HCT116 (cell line): ENCODE measurements around the gene KLF2. TPM values are rescaled to one million over a fixed set of nuclear protein-coding genes. Genes with fewer than 3 reads are reported as not detected.

ENCODE experiments used
- ATAC-seq: fragments of 200-7000 bp; cut with Tn5 transposase; 2 replicates; pipeline ENCODE4 v1.9.1; 2020; ENCODE audit warnings: mild to moderate bottlenecking, moderate library complexity
- BruUV-seq: library from RNA; stranded (reverse); fragments of 400-500 nt; replicated peaks from 2 replicates; lab custom pipeline; 2021; lab: Mats Ljungman, UMichigan
- CTCF ChIA-PET: fragments of 300-600 bp; sonication (Branson Sonifier 250); formaldehyde crosslinking; loops from one replicate; lab custom pipeline; 2021; ENCODE audit warnings: antibody characterized with exemption; lab: Charles Lee
- POLR2A ChIA-PET: fragments of 300-600, 350-600 bp; sonication (Branson Sonifier 250); formaldehyde crosslinking; loops from one replicate; lab custom pipeline; 2021; ENCODE audit warnings: antibody characterized with exemption; lab: Charles Lee
- RAD21 ChIA-PET, 2 experiments: fragments of 300-600 bp; sonication (Branson Sonifier 250); formaldehyde crosslinking; loops; one replicate each; lab custom pipeline; 2023; ENCODE audit warnings: low total read pairs in 2 of 2; ENCODE audit not compliant: uncharacterized antibody in 2 of 2, unreplicated experiment in 2 of 2, low non-redundant PET in 1 of 2; lab: Charles Lee
- DNase-seq: peaks from one replicate; pipeline ENCODE4 v3.0.0-alpha.2; 2010; ENCODE audit warnings: low read depth, low spot score
- H2AFZ ChIP-seq: fragments of 200-600 bp; shearing (Covaris generic), sonication (generic); 2 replicates; pipeline ENCODE4 v1.6.1; 2017; ENCODE audit warnings: low read depth, mixed run types, mixed read lengths, antibody characterized with exemption, low read length; ENCODE audit not compliant: poor library complexity, severe bottlenecking
- H3K27ac ChIP-seq: 2 replicates; pipeline ENCODE4 v1.5.1; 2012; ENCODE audit warnings: low read depth, low read length
- H3K27me3 ChIP-seq: fragments of 200-600 bp; sonication (generic); 2 replicates; pipeline ENCODE4 v1.6.1; 2016; ENCODE audit warnings: mixed run types, low read length, mixed read lengths; ENCODE audit not compliant: insufficient read depth
- H3K36me3 ChIP-seq, 2 experiments: fragments of 200-500 bp in 1 of 2; fragments of 200-600 bp in 1 of 2; sonication (Bioruptor generic) in 1 of 2; sonication (generic) in 1 of 2; 2 replicates each; pipeline versions ENCODE4 v1.5.1 to v1.6.1; 2014 to 2016; ENCODE audit warnings: low read length in 2 of 2, inconsistent platforms in 1 of 2, mixed read lengths in 1 of 2, mixed run types in 1 of 2; ENCODE audit not compliant: insufficient read depth in 2 of 2, control insufficient read depth in 1 of 2
- H3K4me1 ChIP-seq, 2 experiments: fragments of 200-600 bp in 1 of 2; sonication (generic) in 1 of 2; 2 replicates each; pipeline versions ENCODE4 v1.5.1 to v1.6.1; 2012 to 2017; ENCODE audit warnings: low read length in 2 of 2, inconsistent platforms in 1 of 2, mild to moderate bottlenecking in 1 of 2, mixed read lengths in 1 of 2, mixed run types in 1 of 2, moderate library complexity in 1 of 2; ENCODE audit not compliant: insufficient read depth in 2 of 2, control insufficient read depth in 1 of 2
- H3K4me2 ChIP-seq: fragments of 200-600 bp; sonication (generic); 2 replicates; pipeline ENCODE4 v1.6.1; 2017; ENCODE audit warnings: mixed run types, low read length, mixed read lengths
- H3K4me3 ChIP-seq, 2 experiments: fragments of 200-600 bp in 1 of 2; sonication (generic) in 1 of 2; replicated peaks in 1 of 2; 2 replicates each; pipeline ENCODE4 v1.5.1; 2011 to 2016; ENCODE audit warnings: low read length in 2 of 2, control low read depth in 1 of 2, low read depth in 1 of 2, mild to moderate bottlenecking in 1 of 2, mixed read lengths in 1 of 2, mixed run types in 1 of 2
- H3K79me2 ChIP-seq: fragments of 200-600 bp; sonication (generic); 2 replicates; pipeline ENCODE4 v1.6.1; 2017; ENCODE audit warnings: mild to moderate bottlenecking, mixed run types, low read length, moderate library complexity, mixed read lengths; ENCODE audit not compliant: insufficient read depth
- H3K9ac ChIP-seq: fragments of 200-600 bp; sonication (generic); 2 replicates; pipeline ENCODE4 v1.6.1; 2016; ENCODE audit warnings: low read length, mixed read lengths
- H3K9me2 ChIP-seq: fragments of 200-600 bp; sonication (generic), shearing (Covaris generic); 2 replicates; pipeline ENCODE4 v1.6.1; 2017; ENCODE audit warnings: mixed run types, mild to moderate bottlenecking, moderate library complexity; ENCODE audit not compliant: insufficient read depth
- H3K9me3 ChIP-seq, 2 experiments: fragments of 200-500 bp in 1 of 2; fragments of 200-600 bp in 1 of 2; sonication (Bioruptor generic) in 1 of 2; sonication (generic) in 1 of 2; 2 replicates each; pipeline ENCODE4 v1.6.1; 2014 to 2017; ENCODE audit warnings: low read length in 2 of 2, mixed read lengths in 2 of 2, inconsistent platforms in 1 of 2, low read depth in 1 of 2, mild to moderate bottlenecking in 1 of 2, mixed run types in 1 of 2, moderate library complexity in 1 of 2; ENCODE audit not compliant: control insufficient read depth in 1 of 2, insufficient read depth in 1 of 2
- H4K20me1 ChIP-seq: fragments of 200-600 bp; sonication (generic), shearing (Covaris generic); 2 replicates; pipeline ENCODE4 v1.6.1; 2017; ENCODE audit warnings: mixed run types, mild to moderate bottlenecking, moderate library complexity; ENCODE audit not compliant: insufficient read depth
- EZH2phosphoT487 ChIP-seq: fragments of 200-600 bp; IDR thresholded peaks from 2 replicates; pipeline ENCODE4 v1.6.1; 2018; ENCODE audit warnings: antibody characterized with exemption, borderline replicate concordance
- FOSL1 ChIP-seq: IDR thresholded peaks from 2 replicates; pipeline ENCODE4 v1.6.1; 2012; ENCODE audit warnings: low read depth
- POLR2AphosphoS5 ChIP-seq: IDR thresholded peaks from 2 replicates; pipeline ENCODE4 v1.6.1; 2011; ENCODE audit warnings: mild to moderate bottlenecking, low read depth, low read length, moderate library complexity
- intact Hi-C: fragments of 100-400 bp; cut with micrococcal nuclease; formaldehyde crosslinking; loops from 2 replicates; pipeline ENCODE4 v1.10.0; 2022
- total RNA-seq: library from RNA; stranded (reverse); gene quantifications from one replicate; pipeline ENCODE4 v1.2.1, GENCODE V29; 2021; ENCODE audit not compliant: unreplicated experiment
- TF ChIP-seq, protein P1 (sequence below): IDR thresholded peaks from 2 replicates; pipeline ENCODE4 v1.6.1; 2012
- TF ChIP-seq, protein P2 (sequence below): IDR thresholded peaks from 2 replicates; pipeline ENCODE4 v1.6.1; 2012
- TF ChIP-seq, protein P3 (sequence below): IDR thresholded peaks from 2 replicates; pipeline ENCODE4 v1.6.1; 2012; ENCODE audit warnings: low read depth

The KLF2 gene
- total RNA-seq, 1 experiment from 2014 or later, result 39.4 TPM

DNA sequence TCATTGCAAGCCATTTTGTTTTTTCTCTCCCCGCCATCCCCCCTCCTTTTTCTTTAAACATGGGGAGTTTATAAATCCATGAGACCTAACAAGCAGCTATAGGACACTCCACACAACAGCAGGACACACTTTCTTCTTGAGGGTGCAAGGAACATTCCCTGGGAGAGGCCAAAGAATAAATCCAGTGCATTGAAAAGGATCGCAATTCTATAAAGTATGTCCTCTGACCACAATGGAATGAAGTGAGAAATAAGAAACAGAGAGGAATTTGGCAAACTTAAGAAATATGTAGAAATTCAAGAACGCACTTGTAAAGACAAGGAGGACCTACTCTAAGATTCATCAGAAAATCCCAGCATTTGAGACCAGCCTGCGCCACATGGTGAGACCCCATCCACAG, 11.9 kb downstream of the KLF2 start:
- H3K27me3 ChIP-seq, result no peaks in the 10 kb centered on the region
- intact Hi-C loops, result no loop called here
- no peak for TF ChIP-seq EZH2phosphoT487
- TF ChIP-seq, protein P1, sequence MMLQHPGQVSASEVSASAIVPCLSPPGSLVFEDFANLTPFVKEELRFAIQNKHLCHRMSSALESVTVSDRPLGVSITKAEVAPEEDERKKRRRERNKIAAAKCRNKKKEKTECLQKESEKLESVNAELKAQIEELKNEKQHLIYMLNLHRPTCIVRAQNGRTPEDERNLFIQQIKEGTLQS, result no peak
- TF ChIP-seq FOSL1, result no peak
- TF ChIP-seq, protein P2, sequence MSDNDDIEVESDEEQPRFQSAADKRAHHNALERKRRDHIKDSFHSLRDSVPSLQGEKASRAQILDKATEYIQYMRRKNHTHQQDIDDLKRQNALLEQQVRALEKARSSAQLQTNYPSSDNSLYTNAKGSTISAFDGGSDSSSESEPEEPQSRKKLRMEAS, result no peak
- TF ChIP-seq, protein P3, sequence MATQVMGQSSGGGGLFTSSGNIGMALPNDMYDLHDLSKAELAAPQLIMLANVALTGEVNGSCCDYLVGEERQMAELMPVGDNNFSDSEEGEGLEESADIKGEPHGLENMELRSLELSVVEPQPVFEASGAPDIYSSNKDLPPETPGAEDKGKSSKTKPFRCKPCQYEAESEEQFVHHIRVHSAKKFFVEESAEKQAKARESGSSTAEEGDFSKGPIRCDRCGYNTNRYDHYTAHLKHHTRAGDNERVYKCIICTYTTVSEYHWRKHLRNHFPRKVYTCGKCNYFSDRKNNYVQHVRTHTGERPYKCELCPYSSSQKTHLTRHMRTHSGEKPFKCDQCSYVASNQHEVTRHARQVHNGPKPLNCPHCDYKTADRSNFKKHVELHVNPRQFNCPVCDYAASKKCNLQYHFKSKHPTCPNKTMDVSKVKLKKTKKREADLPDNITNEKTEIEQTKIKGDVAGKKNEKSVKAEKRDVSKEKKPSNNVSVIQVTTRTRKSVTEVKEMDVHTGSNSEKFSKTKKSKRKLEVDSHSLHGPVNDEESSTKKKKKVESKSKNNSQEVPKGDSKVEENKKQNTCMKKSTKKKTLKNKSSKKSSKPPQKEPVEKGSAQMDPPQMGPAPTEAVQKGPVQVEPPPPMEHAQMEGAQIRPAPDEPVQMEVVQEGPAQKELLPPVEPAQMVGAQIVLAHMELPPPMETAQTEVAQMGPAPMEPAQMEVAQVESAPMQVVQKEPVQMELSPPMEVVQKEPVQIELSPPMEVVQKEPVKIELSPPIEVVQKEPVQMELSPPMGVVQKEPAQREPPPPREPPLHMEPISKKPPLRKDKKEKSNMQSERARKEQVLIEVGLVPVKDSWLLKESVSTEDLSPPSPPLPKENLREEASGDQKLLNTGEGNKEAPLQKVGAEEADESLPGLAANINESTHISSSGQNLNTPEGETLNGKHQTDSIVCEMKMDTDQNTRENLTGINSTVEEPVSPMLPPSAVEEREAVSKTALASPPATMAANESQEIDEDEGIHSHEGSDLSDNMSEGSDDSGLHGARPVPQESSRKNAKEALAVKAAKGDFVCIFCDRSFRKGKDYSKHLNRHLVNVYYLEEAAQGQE, result no peak
- no peak for TF ChIP-seq POLR2AphosphoS5
- no peaks in the 10 kb centered on the region for H3K36me3 ChIP-seq
- H2AFZ ChIP-seq, result no peak overlapping the region
- H4K20me1 ChIP-seq, result no peaks in the 10 kb centered on the region
- DNase-seq (no peak), ATAC-seq (no peak)
- no peaks in the 10 kb centered on the region for H3K9me3 ChIP-seq
- H3K4me2 ChIP-seq, result no peak overlapping the region
- no peak overlapping the region for H3K4me3 ChIP-seq
- CTCF ChIA-PET, result no interaction called here
- H3K79me2 ChIP-seq, result no peaks in the 10 kb centered on the region
- no TSS peak for BruUV-seq
- H3K4me1 ChIP-seq, result peaks cover 23 to 44% of the 10 kb centered on the region in 2 experiments
- POLR2A ChIA-PET, result interaction anchor here (1.3 kb wide), 1 partner anchor 12 kb away, joined by 3 read pairs; the partner anchor contains the start of gene KLF2
- H3K27ac ChIP-seq, result no peak overlapping the region
- H3K9me2 ChIP-seq, result no peaks in the 10 kb centered on the region
- no peak overlapping the region for H3K9ac ChIP-seq
- RAD21 ChIA-PET, result no interaction called here
